HG03439 (cell line): ENCODE measurements around the gene TXLNG.
A peak's percentile ranks its signal among the peaks of the same experiment; 100 is the strongest.
"Not testable (repeated sequence)": the region's sequence is repeated elsewhere in the genome, so short reads cannot be mapped to it uniquely, and the experiment has no call there.

Source experiments
- ATAC-seq: cut with Tn5 transposase; IDR thresholded peaks from one replicate; pipeline ENCODE4 v1.9.1; 2021; ENCODE audit warnings: mild to moderate bottlenecking, moderate library complexity; ENCODE audit not compliant: unreplicated experiment

Gene TXLNG

DNA sequence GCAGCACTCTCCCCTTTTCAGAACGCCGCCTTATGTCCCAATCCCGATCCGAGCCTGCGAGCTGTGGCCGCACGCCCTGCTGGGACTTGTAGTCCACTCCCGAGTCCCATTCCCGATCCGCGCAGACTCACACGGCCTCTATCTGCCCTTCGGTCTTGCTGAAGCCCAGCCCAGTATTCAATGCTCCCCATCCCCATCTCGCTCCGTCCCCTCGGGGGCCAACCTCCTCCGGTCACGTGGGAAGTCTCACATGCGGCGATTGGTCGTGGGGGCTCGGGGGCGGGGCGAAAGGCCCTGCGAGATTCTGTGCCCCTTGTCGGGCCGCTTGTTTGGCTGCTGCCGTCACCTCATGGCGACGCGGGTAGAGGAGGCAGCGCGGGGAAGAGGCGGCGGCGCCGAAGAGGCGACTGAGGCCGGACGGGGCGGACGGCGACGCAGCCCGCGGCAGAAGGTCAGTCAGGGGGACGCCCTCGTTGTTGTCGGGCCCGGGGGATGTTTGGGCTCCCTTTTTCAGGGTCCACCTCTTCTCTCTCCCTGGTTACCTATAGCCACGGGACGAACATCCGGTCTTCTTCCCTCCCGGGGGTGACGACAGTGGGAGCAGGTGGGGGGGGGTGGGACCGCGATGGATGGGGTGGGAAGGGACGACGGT is at the start of gene TXLNG:
Gene TXLNG, plus strand, starts transcription at position 328 of the 652 bp plus-strand sequence. Its CDS starts 22 bp downstream, at position 350.
- peak; percentile 97 for ATAC-seq

GRCh38 chrX:16737024-16737423 is 49.2 kb upstream of the TXLNG start:
- no peak for ATAC-seq

DNA sequence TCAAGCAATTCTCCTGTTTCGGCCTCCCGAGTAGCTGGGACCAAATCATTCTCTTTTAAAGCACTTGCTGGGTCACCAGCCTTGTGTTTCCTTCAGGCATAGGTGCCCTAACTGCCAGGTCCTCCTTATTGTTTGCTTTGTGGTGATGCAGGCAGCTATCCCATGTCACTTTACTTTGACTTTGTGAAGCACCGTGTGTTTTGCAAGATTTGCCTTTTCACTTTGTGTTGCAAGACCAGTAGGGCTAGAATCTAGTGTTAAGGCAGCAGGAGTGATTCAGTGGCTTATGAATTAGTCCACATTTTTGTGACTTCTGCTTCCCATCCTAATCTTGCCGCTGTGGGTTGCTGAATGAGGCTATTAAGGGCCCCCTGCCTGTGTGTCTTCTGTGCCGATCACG is 46.7 kb upstream of the TXLNG start:
- ATAC-seq = no peak

DNA sequence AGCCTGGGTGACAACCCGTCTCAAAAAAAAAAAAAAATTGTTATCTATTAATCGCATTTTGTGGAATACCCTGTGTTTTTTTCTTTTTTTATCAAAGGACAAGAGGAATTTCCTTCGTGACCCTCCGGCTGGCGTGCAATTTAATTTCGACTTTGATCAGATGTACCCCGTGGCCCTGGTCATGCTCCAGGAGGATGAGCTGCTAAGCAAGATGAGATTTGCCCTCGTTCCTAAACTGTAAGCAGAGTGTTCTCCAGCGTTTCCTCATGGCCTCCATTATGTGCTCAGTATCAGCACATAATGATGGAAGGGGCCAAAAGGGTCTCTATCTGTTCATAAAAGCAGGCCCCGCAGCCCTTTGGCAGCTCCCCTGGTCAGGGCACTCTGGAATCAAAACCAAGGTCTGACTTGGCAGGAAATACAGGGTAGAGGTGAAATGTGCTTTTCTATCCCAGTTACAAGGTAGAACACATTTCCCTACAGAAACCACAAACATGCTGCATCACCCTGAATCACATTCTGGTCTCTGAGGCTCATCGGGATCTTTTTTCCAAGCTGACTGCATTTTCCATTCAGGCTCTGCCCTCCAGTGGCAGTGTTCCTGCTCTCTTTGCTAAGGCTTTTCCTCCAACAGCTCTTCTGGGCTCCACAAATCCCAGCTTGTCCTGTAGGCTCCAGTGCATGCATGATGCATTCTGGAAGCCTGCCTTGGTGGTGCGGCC is 42.5 kb upstream of the TXLNG start:
- no peak for ATAC-seq

DNA sequence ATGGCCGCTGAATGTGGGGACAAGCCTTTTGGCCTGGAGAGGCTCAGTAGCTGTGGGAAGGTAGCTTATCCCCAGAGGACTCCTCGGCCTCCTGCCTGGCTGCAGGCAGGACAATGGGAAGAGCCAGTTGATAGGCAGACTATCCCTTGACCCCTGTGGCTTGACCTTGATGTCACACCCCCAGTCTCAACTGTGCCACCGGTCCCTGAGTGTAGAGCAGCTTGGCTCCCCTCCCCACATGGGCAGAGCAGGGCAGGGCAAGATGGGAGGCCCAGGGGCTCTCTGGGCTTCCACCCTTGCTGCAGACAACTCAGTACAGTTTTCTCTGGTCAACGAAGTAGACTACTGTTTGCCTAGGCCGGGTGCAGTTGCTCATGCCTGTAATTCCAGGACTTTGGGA is 41.2 kb upstream of the TXLNG start:
- ATAC-seq = no peak

DNA sequence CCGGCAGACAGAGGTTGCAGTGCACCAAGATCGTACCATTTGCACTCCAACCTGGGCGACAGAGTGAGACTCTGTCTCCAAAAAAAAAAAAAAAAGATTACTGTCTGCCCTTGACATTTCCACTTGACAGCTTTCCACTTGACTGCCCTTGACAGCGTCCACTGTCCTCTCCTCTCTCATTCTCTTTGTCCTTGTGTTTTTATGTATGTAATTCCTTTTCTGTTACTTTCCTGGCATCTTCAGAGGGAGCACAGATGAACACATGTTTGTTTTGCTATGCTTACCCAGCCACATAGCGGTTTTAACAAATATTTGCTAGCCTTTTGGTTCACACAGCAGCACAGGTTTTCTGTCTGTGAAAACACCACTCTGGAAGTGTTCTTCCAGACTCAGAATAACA is 40.6 kb upstream of the TXLNG start:
- ATAC-seq = no peak

- ATAC-seq = no peak
Measured at GRCh38 chrX:16748425-16748824, 37.8 kb upstream of the TXLNG start.

GRCh38 chrX:16750136-16750535 is 36.1 kb upstream of the TXLNG start:
- ATAC-seq = no peak

- ATAC-seq = no peak
Measured at GRCh38 chrX:16754019-16754418, 32.2 kb upstream of the TXLNG start.

GRCh38 chrX:16756724-16757123 is 29.5 kb upstream of the TXLNG start:
- ATAC-seq = no peak

DNA sequence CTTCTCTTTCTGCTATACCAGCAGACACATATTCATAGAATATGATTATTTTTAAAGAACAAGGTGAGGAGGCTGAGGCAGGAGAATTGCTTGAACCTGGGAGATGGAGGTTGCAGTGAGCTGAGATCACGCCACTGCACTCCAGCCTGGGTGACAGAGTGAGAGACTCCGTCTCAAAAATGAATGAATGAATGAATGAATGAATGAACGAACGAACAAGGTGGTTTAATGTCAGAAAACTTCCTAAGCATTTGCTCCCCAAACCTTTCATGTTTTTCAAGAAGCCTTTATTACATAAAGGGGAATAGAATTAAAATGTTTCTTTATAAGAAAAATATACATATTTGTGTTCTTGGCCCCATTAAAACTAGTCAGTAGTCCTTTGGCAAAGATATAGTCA is 24.8 kb upstream of the TXLNG start:
- ATAC-seq = not testable (repeated sequence)

GRCh38 chrX:16762579-16762978 is 23.7 kb upstream of the TXLNG start:
- no peak for ATAC-seq

GRCh38 chrX:16765594-16765993 is 20.7 kb upstream of the TXLNG start:
- ATAC-seq = no peak

GRCh38 chrX:16770970-16771482 is 15.2 kb upstream of the TXLNG start:
- no peak for ATAC-seq

GRCh38 chrX:16771483-16772398 is 14.5 kb upstream of the TXLNG start:
- ATAC-seq = no peak

- ATAC-seq = no peak
Measured at GRCh38 chrX:16772460-16772859, 13.8 kb upstream of the TXLNG start.

- no peak for ATAC-seq
Measured at GRCh38 chrX:16774746-16775145, 11.5 kb upstream of the TXLNG start.

DNA sequence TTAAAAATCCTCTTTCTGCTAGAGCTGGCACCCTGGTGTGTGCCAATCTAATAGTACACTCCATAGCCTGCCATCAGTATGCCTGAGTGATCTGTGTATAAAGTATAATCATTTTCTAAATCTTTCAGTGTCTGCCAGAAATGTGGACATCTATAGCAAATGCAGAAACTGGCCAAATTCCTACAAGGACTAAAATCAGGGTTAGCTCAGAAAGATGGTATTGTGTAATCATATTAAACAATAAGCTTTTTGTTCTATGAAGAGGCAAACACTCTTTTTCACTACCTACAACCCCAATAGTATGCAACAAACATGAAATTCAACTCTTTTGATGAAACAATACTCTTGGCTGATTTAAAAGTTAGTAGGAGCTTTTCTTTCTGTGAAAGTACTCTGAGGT is 7.7 kb upstream of the TXLNG start:
- ATAC-seq = no peak

DNA sequence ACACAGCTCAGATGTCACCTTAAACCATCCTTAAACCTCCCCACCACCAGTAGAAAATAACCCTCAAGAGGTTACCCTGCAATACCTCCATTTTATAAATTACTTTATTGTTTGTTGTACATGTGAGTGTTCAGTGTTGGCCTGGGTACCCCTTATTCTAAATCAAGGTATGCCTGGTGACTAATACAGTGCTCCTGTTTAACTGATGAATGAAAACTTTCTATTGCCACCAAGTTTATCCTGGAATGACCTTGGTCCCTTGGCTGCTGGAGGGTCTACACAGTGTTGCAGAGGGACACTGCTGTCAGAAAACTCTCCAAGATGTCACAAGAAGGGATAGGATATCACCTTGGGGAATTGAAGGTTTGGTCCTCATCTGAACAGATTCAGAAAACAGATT is 7.3 kb upstream of the TXLNG start:
- no peak for ATAC-seq

DNA sequence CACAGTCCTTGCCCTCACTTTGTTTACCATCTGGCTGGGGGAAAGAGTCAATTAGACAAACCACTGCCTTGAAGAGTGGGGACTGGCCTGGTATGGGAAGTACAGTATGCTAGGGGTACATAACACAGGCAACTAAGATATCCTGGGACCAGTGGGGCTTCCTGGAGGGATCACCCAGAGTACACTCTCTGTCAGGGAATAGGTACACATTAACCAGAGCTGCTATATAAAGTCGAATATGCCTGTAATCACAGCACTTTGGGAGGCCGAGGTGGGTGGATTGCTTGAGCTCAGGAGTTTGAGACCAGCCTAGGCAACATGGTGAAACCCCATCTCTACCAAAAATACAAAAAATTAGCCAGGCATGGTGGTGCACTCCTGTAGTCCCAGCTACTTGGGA is 6.5 kb upstream of the TXLNG start:
- not testable (repeated sequence) for ATAC-seq

DNA sequence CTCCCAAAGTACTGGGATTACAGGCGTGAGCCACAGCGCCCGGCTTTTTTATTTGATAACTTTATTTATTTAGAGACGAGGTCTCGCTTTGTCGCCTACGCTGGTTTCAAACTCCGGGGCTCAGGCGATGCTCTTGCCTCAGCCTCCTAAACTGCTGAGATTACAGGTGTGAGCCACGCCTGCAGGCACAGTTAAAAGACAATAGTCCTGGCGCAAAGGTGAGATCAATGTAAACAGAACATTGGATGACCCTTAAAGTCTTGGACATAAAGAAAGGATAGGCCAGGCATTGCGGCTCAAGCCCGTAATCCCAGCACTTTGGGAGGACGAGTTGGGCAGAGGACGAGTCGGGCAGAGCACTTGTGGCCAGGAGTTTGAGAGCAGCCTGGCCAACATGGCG is 2.8 kb upstream of the TXLNG start:
- ATAC-seq = no peak
